T-helper 2 cell treated with Interferon-gamma antibody and Interleukin-4, amounts not matched to agents 5 μg/mL and 100 μg/mL, for 36 hours (primary cell): ENCODE data around the gene ATP6V1G3.
A peak's percentile ranks its signal among the peaks of the same experiment; 100 is the strongest.

ENCODE experiments used
- DNase-seq: peaks from one replicate; pipeline ENCODE4 v3.0.0; 2021; ENCODE audit warnings: low spot score
- H3K27ac Mint-ChIP-seq: one replicate; pipeline ENCODE4 v1.8.0; 2021; ENCODE audit warnings: mild to moderate bottlenecking, mixed read lengths
- H3K27me3 Mint-ChIP-seq: one replicate; pipeline ENCODE4 v1.8.0; 2021; ENCODE audit warnings: low read depth, mixed read lengths
- H3K36me3 Mint-ChIP-seq: one replicate; pipeline ENCODE4 v1.8.0; 2021; ENCODE audit warnings: low read depth, mixed read lengths
- H3K4me1 Mint-ChIP-seq: one replicate; pipeline ENCODE4 v1.8.0; 2021; ENCODE audit warnings: low read depth, mixed read lengths
- H3K4me3 Mint-ChIP-seq: one replicate; pipeline ENCODE4 v1.8.0; 2022; ENCODE audit warnings: mild to moderate bottlenecking, moderate library complexity, mixed read lengths
- H3K9me3 Mint-ChIP-seq: one replicate; pipeline ENCODE4 v1.8.0; 2021; ENCODE audit warnings: mixed read lengths

The ATP6V1G3 gene

DNA sequence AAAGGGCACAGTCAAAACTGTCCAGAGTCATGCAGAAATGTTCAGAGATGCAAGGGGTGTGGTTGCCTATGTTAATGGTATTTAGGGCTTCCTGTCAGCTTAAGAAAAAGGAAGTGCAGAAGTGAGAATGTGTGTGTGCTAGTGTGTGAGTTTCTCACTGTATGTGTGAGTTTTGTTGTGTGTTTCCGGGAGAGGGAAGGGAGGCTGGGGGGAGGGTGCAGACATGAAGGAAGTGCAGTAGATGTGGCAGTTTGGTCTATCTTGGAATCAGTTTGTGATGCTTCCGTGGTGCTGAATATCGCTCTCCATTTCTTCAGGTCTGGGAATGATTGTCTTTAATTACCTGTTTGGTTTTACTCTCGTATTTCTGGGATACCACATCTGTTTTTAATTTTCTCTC lies 16.5 kb upstream of the ATP6V1G3 start:
- peak; percentile 53 for DNase-seq
- Mint-ChIP-seq H3K27me3 (no peaks in the 10 kb centered on the region), H3K4me1 (peaks cover 44% of the 10 kb centered on the region)

DNA sequence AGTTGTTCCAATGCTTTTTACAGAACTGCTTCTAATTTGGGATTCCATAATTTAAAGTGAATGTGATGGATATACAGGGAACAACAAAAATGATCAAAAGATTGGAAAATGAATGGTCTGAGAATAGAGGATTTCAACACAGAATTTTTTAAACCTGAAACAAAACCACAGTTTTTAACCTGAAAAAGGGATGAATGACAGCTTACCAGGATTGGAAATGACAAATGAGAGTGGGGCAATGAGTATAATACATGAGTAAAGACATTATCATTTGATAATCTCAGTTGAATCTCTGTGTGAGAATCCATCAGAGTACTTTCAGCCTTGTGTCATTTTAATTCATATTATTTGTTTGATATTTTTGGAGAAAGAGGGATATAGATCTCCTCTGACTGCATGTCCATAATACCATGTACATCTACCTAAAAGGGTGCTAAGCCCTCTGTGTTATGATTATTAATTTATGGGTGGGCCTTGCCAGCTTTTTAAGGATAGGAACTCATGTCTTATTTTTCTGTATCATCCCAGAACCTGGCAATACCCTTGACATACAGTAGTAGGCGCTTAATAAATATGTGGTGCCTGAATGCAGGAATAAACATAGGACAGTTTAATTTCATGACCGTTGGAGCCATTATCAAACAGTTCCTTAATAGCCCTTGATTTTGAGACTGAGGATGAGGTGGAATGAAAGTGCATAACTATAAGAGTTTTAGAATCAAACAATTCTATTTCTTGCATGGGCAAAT lies 12.4 kb upstream of the ATP6V1G3 start:
- DNase-seq, result no peak
- H3K9me3 Mint-ChIP-seq, result no peaks in the 10 kb centered on the region
- H3K36me3 Mint-ChIP-seq, result no peaks in the 10 kb centered on the region
- H3K27ac Mint-ChIP-seq, result no peak overlapping the region
- H3K27me3 Mint-ChIP-seq, result no peaks in the 10 kb centered on the region
- H3K4me1 Mint-ChIP-seq, result peaks cover 45% of the 10 kb centered on the region
- H3K4me3 Mint-ChIP-seq, result no peak overlapping the region

More for the DNA sequence above, 16.5 kb upstream of the ATP6V1G3 start:
- Mint-ChIP-seq H3K36me3 (no peaks in the 10 kb centered on the region), H3K27ac (peak overlapping the region; percentile 70), H3K9me3 (no peaks in the 10 kb centered on the region), H3K4me3 (peak overlapping the region; percentile 71)

DNA sequence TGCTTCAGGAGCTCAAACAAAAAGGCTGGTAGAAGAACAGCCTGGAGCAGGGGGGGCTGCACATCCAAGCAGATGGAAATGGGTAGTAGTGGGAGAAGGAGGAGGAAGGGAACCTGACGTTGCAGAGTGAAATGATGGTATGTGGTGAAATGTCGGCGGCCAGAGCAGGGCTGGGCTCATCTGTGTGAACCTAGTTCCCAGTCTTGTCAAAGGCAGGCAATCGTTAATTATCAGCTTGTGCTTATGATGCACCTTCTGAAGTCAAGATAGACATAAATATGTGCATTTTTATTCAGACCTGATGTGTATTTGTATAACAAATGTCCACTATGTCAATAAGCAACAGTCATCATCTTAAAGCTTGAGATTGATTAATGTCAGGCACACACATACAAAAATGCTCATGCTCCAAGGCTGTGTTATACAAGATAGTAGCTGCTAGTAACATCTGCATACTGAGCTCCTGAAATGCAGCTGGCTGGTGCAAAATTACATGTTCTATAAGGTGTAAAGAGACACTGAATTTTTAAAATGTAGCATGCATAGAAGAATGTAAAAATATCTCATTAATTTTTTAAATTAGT lies 10.6 kb upstream of the ATP6V1G3 start:
- Mint-ChIP-seq H3K36me3 (peaks cover 6% of the 10 kb centered on the region), H3K4me3 (no peak overlapping the region), H3K4me1 (peaks cover 28% of the 10 kb centered on the region), H3K27me3 (no peaks in the 10 kb centered on the region), H3K9me3 (peaks cover 10% of the 10 kb centered on the region), H3K27ac (no peak overlapping the region)
- no peak for DNase-seq

DNA sequence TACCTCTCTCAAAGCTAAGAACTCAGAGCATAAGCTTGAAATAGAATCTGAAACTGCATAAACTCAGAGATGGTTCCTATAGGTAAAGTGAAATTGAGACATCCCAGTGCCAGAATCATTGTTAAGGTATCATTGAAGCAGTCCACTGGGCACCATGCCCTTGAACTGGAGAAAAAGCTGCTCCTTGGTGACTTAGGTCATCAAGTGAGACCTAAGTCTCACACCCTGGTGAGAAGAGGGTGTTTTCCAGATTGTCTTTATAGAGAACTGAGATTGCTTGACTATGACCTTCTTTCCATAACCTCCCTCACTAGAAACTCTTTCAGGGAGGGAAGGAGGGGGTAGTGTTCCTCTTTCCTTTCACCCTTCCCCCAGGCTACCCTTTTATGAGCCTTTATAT lies 9.4 kb upstream of the ATP6V1G3 start:
- Mint-ChIP-seq H3K27ac (no peak overlapping the region), H3K4me3 (no peak overlapping the region), H3K4me1 (peaks cover 24% of the 10 kb centered on the region), H3K36me3 (peaks cover 6% of the 10 kb centered on the region), H3K27me3 (no peaks in the 10 kb centered on the region), H3K9me3 (peaks cover 10% of the 10 kb centered on the region)
- DNase-seq, result no peak

DNA sequence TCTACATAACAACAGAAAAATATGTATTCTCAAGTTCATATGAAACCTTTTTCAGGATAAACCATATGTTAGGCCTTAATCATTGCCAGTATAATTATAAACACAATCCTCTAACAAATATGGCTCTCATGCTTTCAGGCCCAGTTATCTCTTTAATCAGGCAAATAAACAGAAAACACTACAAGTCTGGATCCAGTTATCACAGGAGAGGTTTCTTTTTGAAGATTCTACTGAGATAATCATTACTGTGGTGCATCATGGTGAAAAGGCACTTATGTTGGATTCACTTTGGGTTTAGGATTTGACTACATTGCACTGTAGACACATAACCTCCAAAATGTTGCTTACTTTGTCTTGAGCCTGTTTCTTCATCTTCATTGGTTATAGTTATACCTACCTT lies 8.4 kb upstream of the ATP6V1G3 start:
- H3K27me3 Mint-ChIP-seq, result no peaks in the 10 kb centered on the region
- no peak overlapping the region for H3K27ac Mint-ChIP-seq
- peaks cover 6% of the 10 kb centered on the region for H3K36me3 Mint-ChIP-seq
- H3K4me3 Mint-ChIP-seq, result no peak overlapping the region
- DNase-seq, result no peak
- peaks cover 18% of the 10 kb centered on the region for H3K4me1 Mint-ChIP-seq
- H3K9me3 Mint-ChIP-seq, result peaks cover 10% of the 10 kb centered on the region

DNA sequence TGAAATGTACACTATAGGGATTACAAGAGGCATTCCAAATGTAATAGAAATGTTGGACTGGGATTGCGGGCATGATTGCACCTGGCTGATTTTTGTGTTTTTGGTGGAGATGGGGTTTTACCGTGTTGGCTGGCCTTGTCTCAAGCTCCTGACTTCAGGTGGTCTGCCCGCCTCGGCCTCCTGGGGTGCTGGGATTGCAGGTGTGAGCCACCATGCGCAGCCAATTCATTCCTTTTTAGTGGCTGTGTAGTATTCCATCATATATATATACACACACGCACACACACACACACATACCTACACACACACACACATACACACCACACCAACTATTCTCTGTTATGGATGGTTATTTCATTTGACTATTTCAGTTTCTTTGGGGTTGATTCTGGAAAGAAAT lies 4.7 kb upstream of the ATP6V1G3 start:
- Mint-ChIP-seq H3K9me3 (peaks cover 10% of the 10 kb centered on the region), H3K4me3 (no peak overlapping the region), H3K27me3 (no peaks in the 10 kb centered on the region), H3K4me1 (peaks cover 24% of the 10 kb centered on the region), H3K27ac (no peak overlapping the region), H3K36me3 (peaks cover 6% of the 10 kb centered on the region)
- no peak for DNase-seq

DNA sequence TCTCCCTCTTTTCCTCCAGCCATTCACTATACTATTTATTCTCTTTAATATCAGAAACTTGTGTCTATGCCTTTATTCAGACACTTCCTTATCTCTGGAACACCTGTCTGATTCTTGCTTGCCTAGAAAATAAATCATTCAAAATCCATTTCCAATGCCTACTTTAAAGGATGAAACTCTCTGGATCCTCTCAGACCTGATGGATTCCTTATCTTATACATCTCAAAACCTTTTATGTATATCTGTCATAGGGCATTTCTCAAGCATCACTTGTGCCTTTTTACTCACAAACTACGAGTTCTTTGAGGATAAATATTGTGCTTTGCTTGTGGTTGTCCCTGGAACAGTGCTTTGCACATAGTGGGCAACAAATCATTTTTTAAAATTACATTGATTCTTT lies 3.8 kb upstream of the ATP6V1G3 start:
- Mint-ChIP-seq H3K4me3 (peak overlapping the region; percentile 25), H3K27me3 (no peaks in the 10 kb centered on the region), H3K36me3 (peaks cover 6% of the 10 kb centered on the region), H3K27ac (no peak overlapping the region), H3K4me1 (peaks cover 24% of the 10 kb centered on the region), H3K9me3 (peaks cover 10% of the 10 kb centered on the region)
- no peak for DNase-seq

DNA sequence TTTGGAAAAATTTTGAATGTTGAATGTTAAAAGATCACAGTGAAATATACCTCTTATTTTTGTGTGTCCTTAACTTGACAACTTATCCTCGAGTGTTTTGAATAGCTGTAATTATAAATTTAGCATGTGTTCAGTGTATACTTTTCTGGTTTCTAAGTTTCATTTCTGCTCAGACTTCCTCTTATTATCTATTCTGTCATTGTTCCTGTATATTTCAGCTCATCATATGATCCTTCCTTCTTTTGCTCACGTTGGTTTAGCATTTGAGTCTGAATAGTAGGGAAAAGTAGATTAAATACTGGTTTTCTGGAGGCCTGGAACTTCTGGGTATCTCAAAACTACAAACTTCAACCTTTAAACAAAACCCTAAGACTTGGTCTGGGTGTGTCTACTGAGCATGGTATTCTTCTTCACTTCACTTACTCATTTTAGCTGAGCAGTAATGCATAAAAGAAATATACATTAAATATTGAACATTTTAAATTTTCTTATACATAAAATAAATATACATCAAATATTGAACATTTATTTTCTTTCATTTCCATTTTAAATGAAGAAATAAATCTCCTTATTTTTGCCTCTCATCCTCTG lies 3.3 kb upstream of the ATP6V1G3 start:
- H3K4me3 Mint-ChIP-seq, result no peak overlapping the region
- no peak overlapping the region for H3K27ac Mint-ChIP-seq
- H3K36me3 Mint-ChIP-seq, result peaks cover 6% of the 10 kb centered on the region
- H3K27me3 Mint-ChIP-seq, result no peaks in the 10 kb centered on the region
- no peak for DNase-seq
- H3K4me1 Mint-ChIP-seq, result peaks cover 29% of the 10 kb centered on the region
- peaks cover 10% of the 10 kb centered on the region for H3K9me3 Mint-ChIP-seq

DNA sequence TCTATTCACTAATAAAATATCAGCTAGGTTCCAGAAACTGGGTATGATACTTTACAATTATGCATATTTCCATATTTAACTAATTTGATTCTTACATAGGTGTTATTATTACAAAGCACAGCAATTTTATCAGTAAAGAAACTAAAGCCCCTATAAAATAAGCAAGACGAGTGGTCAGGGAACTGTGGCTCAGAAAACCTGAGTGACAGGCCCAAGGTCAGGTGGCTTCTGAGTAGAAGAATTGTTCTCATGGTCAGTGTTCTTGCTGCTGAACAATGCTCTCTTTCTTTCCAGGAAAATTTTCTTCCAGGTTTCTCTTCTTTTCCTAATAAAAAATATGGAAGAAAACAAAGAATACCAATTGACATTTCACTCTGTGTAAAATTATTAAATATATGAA lies 2.2 kb upstream of the ATP6V1G3 start:
- no peak overlapping the region for H3K27ac Mint-ChIP-seq
- peaks cover 10% of the 10 kb centered on the region for H3K9me3 Mint-ChIP-seq
- H3K36me3 Mint-ChIP-seq, result peaks cover 6% of the 10 kb centered on the region

DNA sequence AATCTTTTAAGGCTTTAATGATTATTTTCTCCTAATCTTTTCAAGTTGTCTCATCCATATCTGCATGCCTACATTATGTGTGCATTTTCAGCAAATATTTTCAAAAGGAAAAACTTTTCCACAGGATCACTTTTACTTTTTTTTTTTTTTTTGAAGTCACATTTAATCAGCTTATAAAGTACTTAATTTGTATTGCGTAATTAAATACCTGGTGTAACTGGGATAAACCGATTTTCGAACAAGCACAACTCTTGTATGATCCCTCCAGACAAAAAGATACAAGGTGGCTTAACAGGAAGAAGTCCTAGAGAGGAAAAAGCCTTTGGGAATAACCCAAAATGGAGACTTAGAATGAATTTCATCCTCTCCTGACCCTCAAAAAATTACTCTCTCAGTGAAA lies 1.3 kb upstream of the ATP6V1G3 start:
- Mint-ChIP-seq H3K9me3 (peaks cover 4% of the 10 kb centered on the region), H3K4me1 (peaks cover 33% of the 10 kb centered on the region), H3K27ac (no peak overlapping the region), H3K36me3 (peaks cover 2% of the 10 kb centered on the region), H3K27me3 (no peaks in the 10 kb centered on the region), H3K4me3 (no peak overlapping the region)
- no peak for DNase-seq

More for the DNA sequence above, 2.2 kb upstream of the ATP6V1G3 start:
- Mint-ChIP-seq H3K27me3 (no peaks in the 10 kb centered on the region), H3K4me3 (no peak overlapping the region), H3K4me1 (peaks cover 27% of the 10 kb centered on the region)
- DNase-seq, result no peak

DNA sequence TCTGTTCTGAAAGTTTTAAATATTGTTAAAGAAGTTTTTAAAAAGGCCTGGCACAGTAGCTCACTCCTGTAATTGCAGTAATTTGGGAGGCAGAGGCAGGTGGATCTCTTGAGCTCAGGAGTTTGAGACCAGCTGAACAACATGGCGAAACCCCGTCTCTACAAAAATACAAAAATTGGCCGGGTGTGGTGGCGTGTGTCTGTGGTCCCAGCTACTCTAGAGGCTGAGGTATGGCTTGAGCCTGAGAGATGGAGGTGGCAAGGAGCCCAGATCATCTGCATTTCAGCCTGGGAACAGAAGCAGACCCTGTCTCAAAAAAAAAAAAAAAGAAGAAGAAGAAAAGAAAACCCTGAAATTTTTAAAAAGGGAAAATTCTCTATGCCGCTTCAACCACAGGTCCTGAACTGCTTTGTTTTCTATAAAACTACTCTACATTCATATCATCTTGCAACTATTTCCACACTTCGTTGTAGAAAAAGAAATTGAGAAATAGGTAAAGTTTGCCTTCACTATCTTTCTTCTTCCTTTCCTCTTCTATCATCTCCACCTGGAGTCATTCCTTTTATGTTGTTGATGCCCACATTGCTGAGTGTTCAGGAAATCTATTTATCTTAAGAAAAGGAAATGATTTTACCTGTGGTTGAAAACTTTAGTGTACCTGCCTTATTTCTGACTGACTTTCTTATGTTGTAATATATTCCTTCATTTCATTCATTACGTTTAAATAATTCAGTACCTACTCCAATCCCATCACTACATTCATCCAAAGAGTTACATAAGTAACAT lies 1.7 kb downstream of the ATP6V1G3 start:
- Mint-ChIP-seq H3K27ac (no peak overlapping the region), H3K36me3 (peaks cover under 1% of the 10 kb centered on the region), H3K4me1 (peaks cover 45% of the 10 kb centered on the region), H3K4me3 (no peak overlapping the region), H3K27me3 (no peaks in the 10 kb centered on the region), H3K9me3 (peaks cover 3% of the 10 kb centered on the region)
- DNase-seq, result no peak

DNA sequence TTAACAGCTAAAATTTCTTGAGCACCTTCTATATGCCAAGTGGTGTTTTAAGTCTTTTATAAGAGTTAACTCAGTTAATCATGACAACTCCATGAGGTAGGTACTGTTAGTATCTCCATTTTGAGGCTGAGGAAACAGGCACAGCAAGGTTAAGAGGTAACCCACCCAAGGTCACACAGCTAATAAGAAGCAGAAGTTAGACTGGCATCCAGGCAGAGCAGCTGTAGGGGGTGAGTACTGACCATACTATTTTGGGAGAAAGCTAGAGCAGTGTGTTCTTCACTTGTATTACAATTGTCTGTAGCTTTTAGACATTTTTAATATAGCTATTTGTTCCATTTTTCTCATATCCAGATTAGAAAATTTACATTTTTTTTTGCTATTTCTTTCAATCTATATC lies 4.8 kb downstream of the ATP6V1G3 start:
- Mint-ChIP-seq H3K27ac (no peak overlapping the region), H3K4me1 (peaks cover 42% of the 10 kb centered on the region), H3K27me3 (no peaks in the 10 kb centered on the region), H3K4me3 (no peak overlapping the region), H3K9me3 (peaks cover 18% of the 10 kb centered on the region), H3K36me3 (peaks cover 10% of the 10 kb centered on the region)
- DNase-seq, result no peak

DNA sequence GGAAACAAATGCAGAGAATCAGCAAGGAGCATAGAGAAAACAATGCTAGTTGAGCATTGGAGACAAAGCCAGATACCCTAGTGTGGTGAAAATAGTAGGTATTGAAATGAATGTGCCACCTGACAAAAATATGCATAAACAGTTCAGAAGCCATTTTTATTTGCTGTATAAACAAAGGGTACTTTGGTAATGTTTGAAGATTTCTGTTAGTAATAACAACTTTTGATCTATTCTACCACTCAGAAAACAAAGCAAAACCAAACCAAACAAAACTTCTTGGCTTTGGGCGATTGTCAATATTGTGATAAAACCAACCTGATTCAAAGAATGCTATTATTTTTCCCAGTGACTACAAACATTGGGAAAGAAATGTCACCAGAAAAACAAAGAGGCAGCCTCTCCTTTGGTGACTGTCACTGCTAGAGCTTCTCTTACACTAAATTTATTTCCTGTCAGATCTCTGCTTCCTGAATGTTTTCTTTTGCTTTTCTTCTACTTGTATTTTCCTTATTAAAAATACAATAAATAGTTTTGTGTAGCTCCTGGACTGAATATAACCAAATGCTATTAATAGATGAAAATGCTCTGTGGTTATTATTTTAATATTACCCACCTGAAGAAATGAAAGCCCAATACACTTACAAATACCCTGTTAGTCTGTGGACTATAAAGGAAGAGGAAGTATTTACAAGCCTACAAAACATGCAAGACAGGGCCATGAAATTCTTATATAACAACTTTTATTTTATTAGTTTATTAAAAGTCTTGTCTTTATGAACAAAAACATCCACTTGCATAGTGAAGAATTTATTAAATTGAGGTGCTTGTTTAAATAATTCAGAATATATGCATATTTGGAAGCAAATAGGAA lies 5.7 kb downstream of the ATP6V1G3 start:
- Mint-ChIP-seq H3K27ac (peak overlapping the region; percentile 72), H3K27me3 (no peaks in the 10 kb centered on the region), H3K9me3 (peaks cover 18% of the 10 kb centered on the region), H3K4me1 (peaks cover 46% of the 10 kb centered on the region), H3K36me3 (peaks cover 10% of the 10 kb centered on the region), H3K4me3 (peak overlapping the region; percentile 66)
- DNase-seq, result no peak
